MV-4-11 (cell line): Measurements from ENCODE around the gene MDN1.

Experiments
- DNase-seq: peaks from one replicate; lab custom pipeline; 2025; lab: John Stamatoyannopoulos, UW

MDN1 gene

DNA sequence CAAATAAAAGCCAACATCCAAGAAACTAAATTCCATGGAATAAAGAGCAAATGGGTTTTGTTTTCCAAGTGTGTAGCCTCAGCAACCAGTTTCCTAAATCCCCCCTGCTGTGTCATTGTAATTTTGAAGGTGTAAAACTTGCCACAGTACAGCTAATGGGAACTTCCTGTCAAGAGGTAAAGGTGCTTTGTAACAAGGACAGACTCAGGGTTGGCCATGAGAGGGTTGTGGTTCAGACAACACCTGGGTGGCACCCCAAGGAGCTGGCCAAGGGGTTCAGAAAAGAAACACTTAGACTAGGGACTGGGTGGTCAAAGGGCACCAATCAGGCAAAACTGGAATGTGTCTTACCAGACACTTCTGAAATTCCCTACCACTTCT, 128.7 kb downstream of the MDN1 start:
- DNase-seq, result no peak

DNA sequence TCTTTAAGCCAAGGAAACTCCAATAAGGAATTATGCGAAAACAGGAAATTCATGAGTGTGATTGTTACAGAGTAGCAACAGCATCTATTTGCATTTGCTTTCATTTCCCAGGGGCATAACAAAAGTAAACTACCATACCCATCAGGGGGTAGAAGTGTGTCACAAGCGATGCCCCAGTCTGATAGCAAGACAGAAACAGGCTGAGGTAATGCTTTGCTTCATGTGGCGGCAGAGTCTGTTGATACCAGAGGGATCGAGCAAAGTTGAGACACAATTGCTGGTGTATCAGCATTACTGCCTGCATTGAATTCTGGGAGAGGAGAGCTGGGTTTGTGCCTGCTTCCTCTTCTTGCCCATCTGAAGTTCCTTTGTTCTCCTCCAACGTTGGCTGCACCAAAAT, 129.9 kb downstream of the MDN1 start:
- DNase-seq, result peak; percentile 93

DNA sequence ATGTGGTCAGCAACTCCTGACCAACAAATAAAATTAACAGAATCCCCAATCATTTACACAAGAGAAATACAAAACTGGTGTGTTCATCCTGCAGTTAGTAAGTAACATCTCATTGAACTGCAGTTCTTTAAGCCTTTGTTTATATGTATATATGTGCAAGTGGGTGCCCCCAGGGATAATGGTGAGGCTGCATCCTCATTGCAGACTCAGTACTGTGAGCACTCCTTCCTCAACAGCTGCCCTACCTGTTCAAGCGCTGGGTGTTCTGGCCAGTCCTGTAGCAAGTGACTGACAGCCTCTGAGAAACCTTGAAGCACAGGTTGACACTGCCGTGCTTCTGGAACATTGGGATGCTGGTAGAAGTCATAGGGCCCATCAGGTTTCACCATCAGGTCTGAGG, 131.3 kb downstream of the MDN1 start:
- no peak for DNase-seq

DNA sequence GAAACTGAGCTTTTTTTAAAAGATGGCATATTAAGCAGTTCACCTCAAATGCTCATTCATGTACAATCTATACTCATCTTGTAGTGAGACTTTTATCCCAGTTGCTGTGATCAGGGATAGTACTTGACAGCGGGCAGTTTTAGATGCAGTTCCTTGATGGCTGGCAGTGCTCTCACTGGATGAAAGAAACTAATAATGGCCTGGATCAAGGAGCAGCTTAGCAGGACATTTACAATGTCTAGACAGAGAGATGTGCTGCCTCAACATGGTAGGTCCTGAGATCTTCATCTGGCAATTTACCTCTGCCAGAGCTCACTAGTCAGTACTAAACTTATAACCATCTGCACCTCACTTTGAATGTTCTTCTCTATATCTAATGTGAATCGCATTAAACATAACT, 134.3 kb downstream of the MDN1 start:
- DNase-seq, result no peak

DNA sequence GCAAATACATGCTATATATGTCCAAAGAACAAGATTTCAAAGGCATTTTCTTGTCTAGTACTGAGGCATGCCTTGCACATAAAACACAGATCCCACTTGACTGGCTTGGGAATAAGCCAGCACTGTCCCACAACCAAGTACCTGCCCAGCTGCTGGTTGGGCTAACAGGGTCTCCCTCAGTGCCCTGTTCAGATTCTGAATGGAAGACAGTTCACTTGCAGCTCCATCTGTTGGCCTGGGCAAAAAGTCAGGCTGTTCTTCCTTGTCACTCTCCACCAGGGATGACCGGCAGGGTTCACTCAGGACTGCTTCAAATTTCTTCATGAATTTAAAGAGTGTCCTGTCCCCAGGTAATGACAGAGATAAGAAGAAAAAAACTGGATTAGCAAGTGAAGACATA, 136.6 kb downstream of the MDN1 start:
- no peak for DNase-seq

DNA sequence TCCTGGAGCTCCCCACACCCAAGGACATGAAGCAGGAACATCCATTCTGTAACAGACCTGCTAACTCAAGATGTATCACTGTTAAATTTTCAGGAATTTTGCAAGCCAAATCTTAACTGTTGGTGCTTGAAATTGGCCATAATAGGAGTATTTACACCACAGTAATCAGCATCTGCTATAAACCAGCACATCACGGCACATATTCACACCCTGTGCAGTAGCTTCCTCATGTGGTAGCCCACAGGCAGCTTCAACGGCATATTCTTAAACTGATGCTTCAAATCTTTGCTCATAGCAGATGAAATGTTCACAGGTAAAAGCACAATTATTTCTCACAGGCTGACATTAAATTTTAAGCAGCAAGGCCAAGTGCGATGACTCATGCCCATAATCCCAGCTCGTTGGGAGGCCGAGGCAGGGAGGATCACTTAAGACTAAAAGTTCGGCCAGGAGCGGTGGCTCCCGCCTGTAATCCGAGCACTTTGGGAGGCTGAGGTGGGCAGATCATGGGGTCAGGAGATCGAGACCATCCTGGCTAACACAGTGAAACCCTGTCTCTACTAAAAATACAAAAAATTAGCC, 137.5 kb downstream of the MDN1 start:
- DNase-seq, result no peak

DNA sequence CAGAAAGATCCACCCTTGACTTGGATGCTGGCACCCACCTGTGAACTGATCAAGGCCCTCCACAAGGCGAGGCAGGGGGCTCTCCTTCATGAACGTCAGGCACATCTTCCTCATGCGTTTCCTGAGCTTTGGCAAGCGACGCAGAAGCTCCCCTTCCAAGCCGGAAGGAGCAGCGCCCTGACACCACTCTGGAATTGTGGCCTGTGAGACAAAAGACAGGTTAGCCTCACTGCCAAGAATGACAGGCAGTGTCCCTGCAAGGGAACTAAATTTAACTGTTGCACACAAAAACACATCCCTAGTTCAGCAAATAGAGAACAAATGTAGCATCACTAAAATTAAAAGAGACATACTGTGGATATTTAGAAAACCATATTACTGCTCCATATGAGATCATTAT, 139.0 kb downstream of the MDN1 start:
- DNase-seq, result no peak

DNA sequence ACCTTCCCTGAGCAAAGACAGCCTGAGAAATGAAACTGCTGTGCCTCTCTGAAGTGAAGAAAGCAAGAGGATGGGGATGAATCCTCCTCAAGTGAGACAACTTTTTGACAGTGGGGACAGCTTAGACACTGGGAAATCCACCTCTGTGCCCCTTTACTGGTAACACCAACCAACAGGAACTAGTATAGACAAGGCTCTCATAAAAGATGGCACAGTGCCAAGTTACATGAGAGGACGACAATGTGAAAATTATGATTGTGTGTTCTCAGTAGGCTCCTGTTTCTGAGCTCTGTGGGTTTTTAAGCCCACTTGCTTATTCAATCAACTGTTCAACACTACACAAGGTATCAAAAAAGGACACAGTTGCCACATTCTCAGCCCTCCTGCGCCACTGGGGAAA, 139.4 kb downstream of the MDN1 start:
- no peak for DNase-seq

DNA sequence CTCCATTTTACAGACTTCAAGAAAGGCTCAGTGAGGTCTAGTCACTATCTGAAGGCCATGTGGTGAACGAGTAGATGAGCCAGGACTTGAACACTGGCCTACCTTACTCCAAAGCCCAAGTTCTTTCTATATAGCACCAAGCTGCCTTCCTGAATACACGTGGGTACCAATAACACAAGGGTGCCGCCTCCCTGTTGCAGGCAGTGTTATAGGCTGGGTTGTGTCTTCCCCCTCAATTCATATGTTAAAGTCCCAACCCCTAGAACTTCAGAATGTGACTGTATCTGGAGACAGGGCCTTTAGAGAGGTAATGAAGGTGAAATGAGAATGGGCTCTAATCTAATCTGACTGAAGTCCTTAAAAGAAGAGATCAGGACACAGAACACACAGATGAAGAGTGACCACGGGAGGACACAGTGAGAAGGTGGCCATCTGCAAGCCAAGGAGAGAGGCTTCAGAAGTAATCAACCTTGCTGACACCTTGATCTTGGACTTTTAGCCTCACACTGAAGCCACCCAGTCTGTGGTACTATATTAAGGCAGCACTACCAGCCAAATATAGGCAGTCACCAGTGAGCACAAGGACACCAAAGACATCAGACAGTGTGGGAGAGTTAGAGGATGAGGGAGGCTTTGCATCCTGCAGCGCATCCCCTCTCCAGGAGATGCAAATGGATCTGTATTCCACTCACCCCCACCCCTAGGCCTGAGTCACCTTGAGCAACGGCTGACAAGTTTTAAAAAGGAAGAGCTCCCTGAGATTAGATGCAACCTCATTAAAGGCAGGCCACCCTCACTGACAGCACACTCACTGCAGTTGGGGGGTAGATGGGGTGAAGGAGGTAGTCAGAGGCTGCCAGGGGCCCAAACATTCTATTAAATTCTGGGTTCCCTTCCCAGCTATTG, 140.1 kb downstream of the MDN1 start:
- no peak for DNase-seq

DNA sequence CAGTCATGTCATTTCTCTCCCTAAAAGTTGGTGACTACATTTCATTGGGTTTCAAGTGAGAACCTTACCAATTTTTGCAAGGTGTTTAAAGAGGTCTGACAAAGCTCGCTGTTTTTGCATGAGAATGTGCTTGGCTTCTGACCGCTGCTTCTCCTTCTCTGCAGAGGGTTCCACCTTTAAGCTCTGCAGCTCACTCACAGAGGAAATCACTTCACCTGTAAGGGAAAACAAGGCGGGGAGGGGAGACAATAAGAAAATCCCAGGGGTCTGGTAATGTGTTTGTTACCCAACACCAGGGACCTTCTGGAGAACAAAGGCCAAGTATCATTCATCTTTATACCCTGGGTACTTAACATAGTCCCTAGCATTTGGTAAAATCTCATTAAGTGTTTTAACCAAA, 141.1 kb downstream of the MDN1 start:
- no peak for DNase-seq

DNA sequence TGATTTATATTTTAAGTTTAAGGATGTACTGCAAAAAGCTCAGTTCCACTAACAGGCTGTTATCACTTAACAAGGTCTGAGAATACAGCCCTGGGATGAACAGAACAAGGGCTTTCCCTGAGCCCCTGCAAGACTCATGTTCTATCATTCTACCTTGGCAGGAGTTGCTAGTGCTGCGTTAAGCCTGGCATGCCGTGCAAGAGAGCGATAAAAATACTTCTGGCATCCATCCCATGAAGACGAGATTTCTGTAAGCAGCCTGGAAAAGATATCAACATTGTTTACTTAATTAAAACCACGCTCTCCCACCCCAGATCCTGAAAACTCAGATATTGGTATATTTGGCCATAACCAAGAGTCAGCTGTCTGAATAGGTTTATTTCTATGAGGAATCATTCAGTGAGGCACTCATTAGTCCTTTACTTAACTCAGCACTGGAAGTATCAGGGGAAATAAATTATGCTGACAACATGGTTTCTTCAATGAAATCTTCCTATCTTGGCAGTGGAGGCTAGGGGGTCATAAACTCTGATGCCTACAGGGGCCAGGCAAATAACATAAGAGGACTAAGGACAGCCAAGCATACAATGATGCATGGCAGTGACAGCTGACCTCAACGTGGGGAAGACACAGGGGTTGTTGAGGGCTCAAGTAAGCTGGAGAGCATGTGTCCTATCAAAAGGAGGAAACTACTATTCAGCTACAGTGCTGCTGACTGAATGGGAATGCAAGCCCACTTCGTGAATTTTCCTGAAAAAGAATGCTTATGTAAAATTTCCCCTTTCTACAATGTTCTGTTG, 143.4 kb downstream of the MDN1 start:
- no peak for DNase-seq

DNA sequence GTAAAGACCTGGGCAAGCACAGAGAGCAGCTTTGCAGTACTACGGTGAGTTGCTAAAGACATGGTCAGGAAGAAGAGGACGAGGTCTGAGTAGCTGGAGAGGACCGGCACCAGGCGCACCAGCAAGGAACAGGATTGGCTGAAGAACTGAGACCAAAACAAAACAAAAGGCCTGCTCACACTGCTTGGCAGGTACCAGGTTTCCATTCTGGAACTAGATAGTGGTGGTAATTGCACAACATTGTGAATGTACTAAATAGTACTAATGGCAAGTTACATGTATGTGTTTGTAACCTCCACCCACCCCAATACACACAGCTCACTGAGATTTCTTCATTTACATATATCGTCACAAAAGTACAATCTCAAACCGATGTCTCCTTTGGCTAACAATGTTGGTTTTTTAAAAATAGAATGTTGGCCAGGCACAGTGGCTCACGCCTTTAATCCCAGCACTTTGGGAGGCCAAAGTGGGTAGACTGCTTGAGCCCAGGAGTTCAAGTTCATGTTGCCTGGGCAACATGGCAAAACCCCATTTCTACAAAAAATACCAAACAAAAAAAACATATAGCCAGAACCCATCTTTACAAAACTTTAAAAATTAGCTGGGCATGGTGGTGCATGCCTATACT, 148.5 kb downstream of the MDN1 start:
- no peak for DNase-seq

DNA sequence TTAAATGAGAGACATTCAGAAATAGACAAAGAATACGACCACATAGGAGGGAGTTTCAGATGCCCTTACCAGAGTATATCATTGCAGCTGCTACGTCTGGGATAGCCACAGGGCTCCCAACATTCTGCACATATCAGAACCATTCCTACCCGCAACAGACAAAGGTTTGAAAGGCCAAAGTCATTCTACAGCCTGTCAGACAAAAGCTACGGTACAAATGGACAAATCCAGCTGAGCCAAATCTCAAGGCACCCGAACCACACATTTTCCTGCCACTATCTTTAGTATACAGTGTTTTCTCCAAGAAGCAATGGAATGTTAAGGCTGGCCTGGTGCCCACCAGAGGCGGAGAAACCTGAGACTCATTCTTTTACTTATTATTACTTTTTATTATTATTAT, 150.6 kb downstream of the MDN1 start:
- no peak for DNase-seq

DNA sequence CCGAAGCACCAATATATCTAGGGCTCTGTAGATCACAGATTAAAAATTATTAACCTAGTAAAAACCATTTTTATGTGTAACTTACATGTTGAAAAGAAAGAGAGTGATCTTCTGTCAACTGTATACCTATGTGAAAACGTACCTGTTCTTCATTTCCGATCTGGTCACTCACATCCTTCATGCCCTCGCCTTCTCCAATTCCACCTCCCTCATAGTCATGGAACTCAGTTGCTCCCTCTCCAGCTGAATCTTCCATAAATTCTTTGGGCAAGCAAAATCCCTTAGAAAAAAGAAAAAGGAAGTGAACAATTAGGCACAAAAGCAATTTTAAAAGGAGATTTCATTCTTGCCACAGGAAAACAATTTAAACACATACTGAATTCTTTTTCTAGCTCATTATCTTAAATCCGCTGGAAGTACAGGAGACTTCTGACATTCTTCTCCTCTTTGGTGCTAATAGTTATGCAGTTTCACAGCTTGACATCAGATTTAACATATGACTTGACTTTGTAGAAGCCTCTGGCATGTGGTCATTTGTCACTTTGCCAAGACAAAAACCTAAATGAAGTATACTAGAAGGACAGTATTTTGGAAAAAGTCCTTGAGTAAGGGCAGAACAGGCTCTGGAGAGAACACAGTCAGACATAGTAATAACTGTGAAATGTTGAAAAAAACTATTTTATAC, 151.6 kb downstream of the MDN1 start:
- DNase-seq, result no peak

DNA sequence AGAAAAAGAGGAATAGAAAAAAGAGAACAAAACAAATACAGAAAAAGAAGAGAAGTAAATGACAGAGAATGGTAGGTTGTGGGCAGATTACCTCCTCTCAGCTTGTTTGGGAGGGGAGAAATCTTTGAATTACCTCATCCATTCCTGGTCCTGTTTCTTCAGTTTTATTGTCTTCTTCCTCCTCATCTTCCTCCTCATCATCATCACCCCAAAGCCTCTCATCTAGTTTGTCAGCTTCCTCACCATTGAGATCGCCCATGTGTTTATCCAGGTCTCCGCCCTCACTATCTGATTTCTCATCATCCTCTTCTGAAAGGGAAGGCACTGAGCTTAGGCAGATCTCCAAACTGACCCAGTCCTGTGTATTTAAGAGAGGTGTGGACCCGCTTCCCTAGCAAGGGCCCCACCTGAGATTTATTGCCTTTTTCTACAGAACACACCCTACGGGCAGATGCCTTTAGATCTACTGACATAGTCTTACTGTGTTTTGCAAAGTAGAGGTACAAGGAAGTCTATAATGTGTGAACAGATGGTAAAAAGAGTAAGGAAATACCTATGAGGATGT, 156.9 kb downstream of the MDN1 start:
- DNase-seq, result no peak

DNA sequence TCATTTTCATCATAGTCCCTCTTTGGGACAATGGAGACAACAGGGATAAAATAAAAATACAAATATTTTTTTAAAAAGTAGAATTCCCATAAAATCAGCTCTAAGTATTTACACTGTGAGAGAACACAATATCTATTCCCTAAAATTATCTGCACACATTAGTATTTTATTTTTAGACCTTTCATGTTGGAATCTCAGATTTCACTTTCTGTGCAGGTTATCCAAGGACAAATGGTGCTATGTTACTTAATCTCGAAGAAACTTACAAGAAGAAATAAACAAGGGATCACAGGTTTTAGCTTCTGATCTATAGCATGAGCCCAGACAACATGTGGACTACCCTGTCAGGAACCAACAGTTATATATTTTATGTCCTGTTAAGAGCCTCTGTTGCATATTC, 158.0 kb downstream of the MDN1 start:
- DNase-seq, result no peak

DNA sequence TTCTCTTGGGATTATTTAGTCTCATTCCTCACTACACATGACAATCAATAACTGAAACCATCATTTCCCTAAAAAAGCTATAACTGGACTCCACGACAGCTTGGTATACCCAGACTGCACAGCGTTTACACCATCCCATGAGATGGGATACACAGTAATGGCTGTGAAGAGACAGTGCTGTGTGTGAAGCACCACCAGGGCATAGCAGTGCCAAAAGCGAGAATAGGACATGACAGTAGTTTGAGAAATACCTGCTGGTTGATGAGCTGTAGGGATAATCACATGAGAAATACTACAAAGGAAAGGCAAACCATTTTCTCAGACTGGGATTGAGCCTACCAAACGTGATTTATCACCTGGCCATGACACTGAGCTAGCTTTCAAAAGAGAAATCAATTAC, 158.6 kb downstream of the MDN1 start:
- DNase-seq, result no peak

DNA sequence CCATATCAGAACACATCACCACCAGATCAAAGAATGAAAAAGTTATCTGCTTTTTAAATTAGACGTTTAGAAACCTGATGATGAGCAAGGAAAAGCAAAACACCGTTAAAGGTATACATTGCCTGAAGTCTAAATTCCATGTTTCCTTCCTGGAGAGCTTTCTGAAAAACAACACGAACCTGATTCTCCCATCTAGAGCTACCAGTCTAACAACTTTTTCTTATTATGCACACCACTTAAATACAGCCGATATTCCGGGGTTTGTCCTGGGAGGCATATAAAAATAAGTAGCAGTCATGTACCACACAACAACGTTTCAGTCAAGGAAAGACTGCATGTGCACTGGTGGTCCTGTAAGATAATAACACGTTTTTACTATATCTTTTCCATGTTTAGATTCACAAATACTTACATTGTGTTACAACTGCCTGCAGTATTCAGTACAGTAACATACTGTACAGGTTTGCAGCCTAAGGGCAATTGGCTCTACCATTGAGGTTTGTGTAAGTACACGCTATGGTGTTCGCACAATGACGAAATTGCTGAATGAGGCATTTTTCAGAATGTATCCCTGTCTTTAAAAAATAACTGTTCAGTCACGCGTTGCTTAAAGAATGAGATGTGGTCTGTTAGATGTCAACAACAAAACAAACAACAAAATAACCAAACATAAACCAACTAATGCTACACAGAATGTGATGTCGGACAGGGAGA, 162.0 kb downstream of the MDN1 start:
- no peak for DNase-seq

DNA sequence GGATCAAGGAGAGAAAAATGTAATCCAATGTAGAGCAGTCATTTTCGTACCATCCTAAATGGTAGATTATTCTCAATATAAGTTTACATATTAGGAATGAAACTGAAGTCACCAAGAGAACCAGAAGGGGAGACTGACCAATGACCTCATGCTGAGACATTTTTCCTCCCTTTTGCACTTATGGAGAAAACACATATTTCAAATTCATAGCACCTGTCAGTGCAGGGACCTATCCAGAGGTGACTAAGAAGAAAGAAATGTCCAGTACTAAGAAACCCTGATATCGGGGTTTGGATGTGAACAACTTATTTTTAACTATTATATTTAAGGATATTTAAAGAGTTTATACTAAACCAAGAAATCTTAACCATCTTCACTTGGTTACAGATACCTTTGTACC, 164.5 kb downstream of the MDN1 start:
- no peak for DNase-seq

DNA sequence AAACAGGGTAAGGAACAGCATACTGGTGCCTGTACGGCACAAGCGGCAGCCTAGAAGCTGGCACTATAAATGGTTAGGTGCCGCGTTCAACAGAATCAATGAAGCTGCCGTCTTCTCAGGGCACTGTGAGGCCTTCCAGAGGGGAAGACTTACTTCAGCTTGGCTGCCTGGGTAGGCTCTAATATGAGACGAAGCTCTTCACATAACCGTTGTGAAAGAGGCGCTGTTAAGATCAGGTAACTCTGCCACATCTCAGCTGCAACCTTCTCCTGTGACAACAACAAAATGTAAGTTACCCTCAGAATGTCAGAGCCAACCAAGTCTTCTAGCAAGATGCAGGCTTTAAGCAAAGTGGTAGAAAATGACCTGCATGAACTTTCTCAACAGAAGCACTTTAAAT, 169.0 kb downstream of the MDN1 start:
- DNase-seq, result no peak

DNA sequence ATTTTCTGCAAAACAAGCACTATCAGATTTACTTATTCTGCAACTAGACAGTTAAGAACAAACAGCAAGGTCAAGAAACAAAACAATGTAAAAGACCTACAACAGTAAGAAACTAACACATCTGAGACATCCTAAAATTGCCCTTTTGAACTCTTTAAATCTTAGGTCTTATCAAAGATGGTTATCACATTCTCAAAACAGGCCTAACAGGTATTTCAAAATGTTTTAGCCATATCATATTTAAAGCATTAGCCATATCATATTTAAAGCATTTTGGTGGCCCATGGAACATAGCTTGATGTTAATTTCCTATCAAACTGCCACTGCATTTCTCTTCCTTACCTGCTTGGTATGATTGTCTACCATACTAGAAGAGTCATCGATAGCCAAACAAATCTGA, 169.9 kb downstream of the MDN1 start:
- no peak for DNase-seq
